Mesothelial cell of epicardium (in vitro differentiated cells): Measurements from ENCODE around the gene PLCB4. TPM values are rescaled to one million over a fixed set of nuclear protein-coding genes. Genes with fewer than 3 reads are reported as not detected.

ENCODE experiments used
- DNase-seq, 2 experiments: peaks; one replicate each; pipeline ENCODE4 v3.0.0; 2021; ENCODE audit warnings: low spot score in 2 of 2; ENCODE audit not compliant: unreplicated experiment in 2 of 2
- H3K27ac Mint-ChIP-seq: 2 replicates; pipeline ENCODE4 v1.8.0; 2021; ENCODE audit warnings: mixed read lengths
- H3K27me3 Mint-ChIP-seq: 2 replicates; pipeline ENCODE4 v1.8.0; 2021; ENCODE audit warnings: low read depth, mixed read lengths
- H3K36me3 Mint-ChIP-seq: 2 replicates; pipeline ENCODE4 v1.8.0; 2021; ENCODE audit warnings: mixed read lengths
- H3K4me1 Mint-ChIP-seq: 2 replicates; pipeline ENCODE4 v1.8.0; 2021; ENCODE audit warnings: mixed read lengths
- H3K4me3 Mint-ChIP-seq: 2 replicates; pipeline ENCODE4 v1.8.0; 2021; ENCODE audit warnings: mild to moderate bottlenecking, moderate library complexity, mixed read lengths
- H3K9me3 Mint-ChIP-seq: 2 replicates; pipeline ENCODE4 v1.8.0; 2021; ENCODE audit warnings: mixed read lengths
- total RNA-seq: library from RNA; stranded (reverse); gene quantifications from 3 replicates; pipeline ENCODE4 v1.2.1, GENCODE V29; 2021
- TF ChIP-seq, protein P1 (sequence below): fragments of 200-600 bp; sonication (generic); IDR thresholded peaks from one replicate; pipeline ENCODE4 v1.5.0; 2021; ENCODE audit warnings: antibody characterized with exemption; ENCODE audit not compliant: unreplicated experiment

The PLCB4 gene
- total RNA-seq, 1 donor from 2014 or later, result 14.0 TPM

DNA sequence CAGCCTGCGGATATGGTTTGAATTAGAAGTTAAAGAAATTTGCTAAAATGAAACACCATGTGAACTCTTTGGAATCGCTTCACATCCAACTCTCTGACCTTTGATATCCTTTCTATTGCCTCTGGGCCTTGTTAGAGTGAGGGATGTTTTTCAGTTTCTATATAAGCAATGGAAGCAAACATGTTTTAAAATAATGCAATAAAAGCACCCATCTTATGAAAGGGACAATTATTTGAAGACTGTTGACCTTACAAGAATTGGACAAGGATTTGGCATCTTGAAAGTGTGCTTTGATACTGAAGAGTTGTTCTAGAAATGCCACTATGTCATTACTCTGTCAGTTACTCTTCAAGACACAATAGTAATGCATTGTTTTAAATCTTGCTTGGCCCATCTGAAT lies 221.4 kb downstream of the PLCB4 start:
- TF ChIP-seq, protein P1, sequence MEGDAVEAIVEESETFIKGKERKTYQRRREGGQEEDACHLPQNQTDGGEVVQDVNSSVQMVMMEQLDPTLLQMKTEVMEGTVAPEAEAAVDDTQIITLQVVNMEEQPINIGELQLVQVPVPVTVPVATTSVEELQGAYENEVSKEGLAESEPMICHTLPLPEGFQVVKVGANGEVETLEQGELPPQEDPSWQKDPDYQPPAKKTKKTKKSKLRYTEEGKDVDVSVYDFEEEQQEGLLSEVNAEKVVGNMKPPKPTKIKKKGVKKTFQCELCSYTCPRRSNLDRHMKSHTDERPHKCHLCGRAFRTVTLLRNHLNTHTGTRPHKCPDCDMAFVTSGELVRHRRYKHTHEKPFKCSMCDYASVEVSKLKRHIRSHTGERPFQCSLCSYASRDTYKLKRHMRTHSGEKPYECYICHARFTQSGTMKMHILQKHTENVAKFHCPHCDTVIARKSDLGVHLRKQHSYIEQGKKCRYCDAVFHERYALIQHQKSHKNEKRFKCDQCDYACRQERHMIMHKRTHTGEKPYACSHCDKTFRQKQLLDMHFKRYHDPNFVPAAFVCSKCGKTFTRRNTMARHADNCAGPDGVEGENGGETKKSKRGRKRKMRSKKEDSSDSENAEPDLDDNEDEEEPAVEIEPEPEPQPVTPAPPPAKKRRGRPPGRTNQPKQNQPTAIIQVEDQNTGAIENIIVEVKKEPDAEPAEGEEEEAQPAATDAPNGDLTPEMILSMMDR, result no peak
- Mint-ChIP-seq H3K4me1 (peaks cover 29% of the 10 kb centered on the region), H3K27ac (no peak overlapping the region), H3K9me3 (no peaks in the 10 kb centered on the region), H3K36me3 (peaks cover 2% of the 10 kb centered on the region), H3K27me3 (no peaks in the 10 kb centered on the region), H3K4me3 (no peak overlapping the region)
- DNase-seq, result no peak

DNA sequence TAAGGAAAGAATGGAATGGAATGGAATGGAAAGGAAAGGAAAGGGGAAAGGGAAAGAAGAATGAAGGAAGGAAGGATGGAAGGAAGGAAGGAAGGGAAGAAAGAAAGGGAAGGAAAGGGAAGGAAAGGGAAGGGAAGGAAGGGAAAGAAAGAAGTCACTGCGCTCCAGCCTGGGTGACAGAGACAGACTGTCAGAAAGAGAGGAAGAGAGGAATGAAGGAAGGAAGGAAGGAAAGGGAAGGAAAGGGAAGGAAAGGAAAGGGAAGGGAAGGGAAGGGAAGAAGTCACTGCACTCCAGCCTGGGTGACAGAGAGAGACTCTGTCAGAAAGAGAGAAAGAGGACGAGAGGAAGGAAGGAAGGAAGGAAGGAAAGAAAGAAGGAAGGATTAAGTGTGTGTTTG lies 224.3 kb downstream of the PLCB4 start:
- Mint-ChIP-seq H3K27ac (no peak overlapping the region), H3K4me3 (no peak overlapping the region), H3K9me3 (no peaks in the 10 kb centered on the region), H3K36me3 (peaks cover 4% of the 10 kb centered on the region), H3K27me3 (no peaks in the 10 kb centered on the region), H3K4me1 (peaks cover 14% of the 10 kb centered on the region)
- TF ChIP-seq, protein P1, result no peak
- no peak for DNase-seq

DNA sequence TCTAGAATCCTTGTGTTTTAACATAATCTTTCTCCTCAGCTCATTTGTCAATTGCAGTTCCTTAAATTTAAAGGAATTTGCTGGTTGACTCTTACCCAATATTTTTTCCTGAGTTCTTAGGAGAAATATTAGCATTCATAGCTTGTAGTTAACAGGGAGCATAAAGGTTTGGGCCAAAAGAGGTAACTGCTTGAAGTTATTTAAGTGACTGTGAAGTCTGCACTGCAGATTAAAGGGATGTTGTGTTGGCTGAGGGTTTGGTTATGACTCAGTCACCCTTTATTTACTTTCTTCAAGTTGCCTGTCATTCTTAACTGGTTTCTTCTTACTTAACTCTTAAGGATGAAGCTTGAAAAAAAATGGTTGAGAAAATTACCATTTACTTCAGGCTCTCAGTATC lies 225.2 kb downstream of the PLCB4 start:
- no peaks in the 10 kb centered on the region for H3K27me3 Mint-ChIP-seq

DNA sequence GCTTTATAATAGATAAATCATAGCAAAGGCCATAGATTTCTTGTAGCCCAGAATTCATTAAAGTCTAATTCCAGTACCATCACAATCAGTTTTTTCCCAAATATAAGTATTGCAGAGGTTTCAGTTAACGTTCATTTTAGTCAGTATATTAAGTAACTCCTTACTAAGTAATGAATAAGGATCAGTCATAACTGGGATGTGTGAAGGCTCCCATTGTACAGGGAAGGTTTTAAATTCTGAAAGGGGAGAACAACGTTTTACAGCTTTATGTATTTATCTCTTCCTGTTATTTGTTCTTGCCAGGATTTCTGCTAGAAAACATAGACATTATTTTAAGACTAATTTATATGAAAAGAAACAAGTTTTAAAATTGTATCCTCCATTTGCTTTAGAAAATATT lies 230.0 kb downstream of the PLCB4 start:
- Mint-ChIP-seq H3K27ac (no peak overlapping the region), H3K4me1 (peaks cover 15% of the 10 kb centered on the region), H3K9me3 (peaks cover 7% of the 10 kb centered on the region), H3K27me3 (no peaks in the 10 kb centered on the region), H3K36me3 (peaks cover 2% of the 10 kb centered on the region), H3K4me3 (no peak overlapping the region)
- DNase-seq, result no peak
- TF ChIP-seq, protein P1, result no peak

More for the DNA sequence above, 225.2 kb downstream of the PLCB4 start:
- H3K9me3 Mint-ChIP-seq, result no peaks in the 10 kb centered on the region
- no peak overlapping the region for H3K4me3 Mint-ChIP-seq
- no peak overlapping the region for H3K27ac Mint-ChIP-seq
- peaks cover 2% of the 10 kb centered on the region for H3K36me3 Mint-ChIP-seq
- DNase-seq, result no peak
- H3K4me1 Mint-ChIP-seq, result peaks cover 7% of the 10 kb centered on the region
- TF ChIP-seq, protein P1, result no peak

DNA sequence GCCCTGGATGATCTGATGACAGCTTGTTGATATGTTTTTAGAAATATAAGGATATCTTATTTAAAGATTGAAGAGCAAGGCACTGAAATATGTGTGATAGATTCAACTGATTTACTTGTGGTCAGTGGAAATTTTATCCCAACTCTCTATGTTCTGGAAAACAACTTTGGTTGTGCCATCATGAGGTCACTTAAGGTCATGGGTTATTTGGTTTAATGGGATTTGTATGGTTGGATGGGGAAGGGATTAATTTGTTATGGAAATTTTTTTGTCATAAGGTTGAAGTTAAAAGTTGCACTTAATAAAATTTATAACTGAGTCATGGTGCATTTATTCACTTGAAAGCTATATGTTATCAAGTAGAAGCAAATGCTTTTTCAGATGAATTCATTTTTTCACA lies 231.2 kb downstream of the PLCB4 start:
- Mint-ChIP-seq H3K4me3 (no peak overlapping the region), H3K27ac (no peak overlapping the region), H3K27me3 (no peaks in the 10 kb centered on the region), H3K9me3 (peaks cover 7% of the 10 kb centered on the region), H3K4me1 (peaks cover 12% of the 10 kb centered on the region), H3K36me3 (peaks cover 2% of the 10 kb centered on the region)
- DNase-seq, result no peak
- TF ChIP-seq, protein P1, result no peak

DNA sequence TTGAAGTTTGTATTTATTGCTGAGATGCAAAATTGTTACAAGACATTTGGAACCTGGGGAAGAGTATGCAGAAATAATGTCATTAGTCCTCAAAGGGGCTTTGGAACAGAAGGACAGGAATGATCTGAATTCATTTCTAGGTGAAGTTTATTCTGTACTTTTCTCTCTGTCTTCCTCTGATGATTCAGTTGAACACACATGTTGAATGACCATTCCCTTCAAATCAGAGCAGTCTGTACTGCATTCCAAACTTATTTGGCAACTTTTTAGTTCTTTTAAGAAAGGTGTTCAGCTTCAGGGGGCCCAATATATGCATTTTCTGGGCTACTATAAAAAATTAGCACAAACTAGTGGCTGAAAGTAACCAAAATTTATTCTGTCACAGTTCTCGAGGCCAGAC lies 231.6 kb downstream of the PLCB4 start:
- Mint-ChIP-seq H3K4me3 (no peak overlapping the region), H3K4me1 (peaks cover 12% of the 10 kb centered on the region), H3K27ac (no peak overlapping the region), H3K27me3 (no peaks in the 10 kb centered on the region), H3K36me3 (peaks cover 2% of the 10 kb centered on the region), H3K9me3 (peaks cover 7% of the 10 kb centered on the region)
- TF ChIP-seq, protein P1, result no peak
- no peak for DNase-seq
